ENCODE measurements around the gene KRT74.

- no peak for TF ChIP-seq CTCF (IDR thresholded peaks at IDR 0.05; ENCODE audit: insufficient read depth, low read length, poor library complexity, severe bottlenecking)
- TF ChIP-seq EZH2phosphoT487 (conservative IDR thresholded peaks at IDR 0.05; ENCODE audit: low read length) = no peak
Observed at GRCh38 chr12:52600071-52600470, 26.4 kb upstream of the KRT74 start.
